HG02885 (cell line): ENCODE measurements around the gene ZNF530.

Experiments used
- ATAC-seq: cut with Tn5 transposase; IDR thresholded peaks from one replicate; pipeline ENCODE4 v1.9.1; 2021; ENCODE audit warnings: mild to moderate bottlenecking; ENCODE audit not compliant: unreplicated experiment, poor library complexity

The ZNF530 gene

DNA sequence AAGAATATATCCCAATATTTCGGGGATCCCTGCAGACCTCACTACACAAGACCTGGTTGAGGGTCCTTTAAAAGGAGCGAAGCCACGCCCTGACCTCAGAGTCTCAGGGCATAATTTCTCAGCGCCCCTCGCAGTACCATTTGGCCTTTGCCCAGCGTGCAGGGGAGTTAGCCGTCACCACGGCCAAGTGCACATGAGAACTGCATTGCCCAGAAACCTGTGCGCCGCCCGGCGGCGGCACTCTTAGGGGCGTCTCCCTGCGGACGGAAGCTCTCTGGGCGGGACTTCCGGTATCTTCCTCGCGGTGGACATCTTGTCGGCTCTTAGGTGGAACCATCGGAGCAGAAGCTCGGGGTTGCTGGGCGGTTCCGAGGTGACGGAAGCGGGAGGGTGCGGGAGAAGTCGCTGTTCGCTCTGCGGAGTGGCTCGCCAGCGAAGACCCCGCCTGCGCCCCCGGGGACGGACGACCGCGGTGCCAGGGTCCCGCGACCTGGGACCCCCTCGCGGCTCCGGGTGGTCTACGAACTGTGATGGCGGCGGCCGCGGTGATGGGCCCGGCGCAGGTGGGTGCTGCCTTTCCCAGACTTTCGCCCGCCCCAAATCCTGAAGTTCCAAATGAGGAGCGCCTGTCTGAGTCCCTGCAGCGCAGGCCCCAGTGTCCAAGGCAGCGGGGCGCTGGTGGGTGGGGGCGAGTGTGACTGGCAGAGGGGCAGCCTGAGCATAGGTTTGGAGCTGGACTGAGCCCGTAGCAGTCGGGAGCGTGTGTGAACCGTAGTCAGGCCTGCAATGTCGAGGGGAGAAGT is 14.5 kb downstream of the ZNF530 start, which contains the start of gene ZNF134:
Gene ZNF134 (plus strand): TSS at position 302 of the 803 bp plus-strand sequence. CDS start 5,227 bp downstream, outside the sequence.
- ATAC-seq = peak; percentile 99

DNA sequence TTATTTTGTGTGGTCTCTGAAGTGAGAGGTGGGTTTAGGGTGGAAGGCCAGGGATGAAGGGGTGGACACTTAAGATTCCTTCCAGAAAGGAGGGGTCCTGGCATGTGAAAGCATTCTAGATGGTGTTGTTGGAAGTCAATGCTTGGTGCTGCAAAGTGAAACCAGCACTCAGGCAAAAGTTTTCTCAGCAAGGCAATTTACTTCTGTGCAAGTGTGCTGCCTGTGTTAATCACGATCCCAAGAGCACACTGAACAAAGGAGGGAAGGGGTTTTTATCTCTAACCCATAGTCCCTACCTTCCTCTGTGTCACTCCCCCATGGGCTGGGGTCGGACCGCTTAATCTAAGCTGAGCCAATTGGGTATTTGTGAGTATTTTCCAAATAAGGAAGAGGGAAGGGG is 15.7 kb downstream of the ZNF530 start:
- ATAC-seq = no peak

DNA sequence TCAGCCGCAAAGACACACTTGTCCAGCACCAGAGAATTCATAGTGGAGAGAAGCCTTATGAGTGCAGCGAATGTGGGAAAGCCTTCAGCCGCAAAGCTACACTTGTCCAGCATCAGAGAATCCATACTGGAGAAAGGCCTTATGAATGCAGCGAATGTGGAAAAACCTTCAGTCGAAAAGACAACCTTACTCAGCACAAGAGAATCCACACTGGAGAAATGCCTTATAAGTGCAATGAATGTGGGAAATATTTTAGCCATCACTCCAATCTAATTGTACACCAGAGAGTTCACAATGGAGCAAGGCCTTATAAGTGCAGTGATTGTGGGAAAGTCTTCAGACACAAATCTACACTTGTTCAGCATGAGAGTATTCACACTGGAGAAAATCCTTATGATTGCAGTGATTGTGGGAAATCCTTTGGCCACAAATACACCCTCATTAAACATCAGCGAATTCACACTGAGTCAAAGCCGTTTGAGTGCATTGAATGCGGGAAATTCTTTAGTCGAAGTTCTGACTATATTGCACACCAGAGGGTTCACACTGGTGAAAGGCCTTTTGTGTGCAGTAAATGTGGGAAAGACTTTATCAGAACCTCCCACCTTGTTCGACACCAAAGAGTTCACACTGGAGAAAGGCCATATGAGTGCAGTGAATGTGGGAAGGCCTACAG is 21.1 kb downstream of the ZNF530 start:
- ATAC-seq = no peak

DNA sequence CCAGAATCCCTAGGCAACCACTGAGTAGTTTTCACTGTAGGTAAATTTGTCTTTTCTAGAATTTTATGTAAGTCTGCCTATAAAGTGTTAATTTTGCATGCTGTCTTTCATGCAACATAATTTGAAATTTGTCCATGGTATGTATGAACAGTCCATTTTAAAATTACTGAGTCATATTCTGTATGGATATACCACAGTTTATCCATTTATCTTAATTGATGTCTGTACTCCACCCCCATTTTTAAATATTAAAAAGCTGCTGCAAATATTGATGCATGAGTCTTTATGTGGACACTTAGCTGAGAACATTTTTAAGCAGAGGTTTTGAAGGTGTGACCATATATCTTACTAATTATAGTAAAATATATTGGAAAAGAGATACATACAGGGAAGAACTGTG is 23.4 kb downstream of the ZNF530 start:
- no peak for ATAC-seq

DNA sequence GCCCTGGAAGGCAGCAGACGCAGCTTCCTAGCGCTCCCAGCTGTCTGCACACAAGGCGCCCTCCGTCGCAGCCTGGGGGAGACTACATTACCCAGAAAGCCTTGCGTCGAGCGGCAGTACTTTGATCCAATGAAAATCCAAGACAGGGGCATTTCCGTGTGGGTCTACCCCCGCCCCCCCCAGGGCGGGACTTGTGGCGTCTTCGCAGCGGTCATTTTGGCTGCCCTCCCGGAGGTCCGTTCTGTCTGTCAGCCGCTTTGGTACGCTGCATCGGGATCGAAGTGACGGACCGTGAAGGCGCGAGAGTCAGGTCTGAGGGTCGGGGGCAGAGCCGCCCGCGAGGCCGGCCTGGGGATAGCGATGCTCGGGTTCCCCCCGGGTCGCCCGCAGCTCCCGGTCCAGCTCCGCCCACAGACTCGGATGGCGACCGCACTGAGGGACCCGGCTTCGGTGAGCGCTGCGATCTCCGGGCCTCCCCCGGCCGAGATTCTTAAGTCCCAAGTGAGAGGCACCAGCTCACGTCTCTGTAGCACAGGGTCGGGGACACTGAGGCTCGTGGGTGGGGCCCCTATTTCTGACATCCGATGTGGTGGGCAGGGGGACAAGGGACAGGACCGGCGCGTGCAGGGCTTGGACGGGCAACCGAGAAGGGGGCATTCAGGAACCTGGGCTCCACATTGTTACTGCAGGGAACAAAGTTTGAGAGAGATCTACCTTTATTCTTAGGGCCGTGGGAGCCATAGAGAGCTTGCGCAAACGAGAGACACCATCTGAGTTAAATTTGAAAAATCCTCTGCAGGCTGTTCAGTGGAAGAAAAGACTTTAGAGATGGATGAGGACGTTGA is 33.5 kb downstream of the ZNF530 start, which contains the start of gene ZNF211:
Gene ZNF211 (plus strand): TSS at position 182 of the 845 bp plus-strand sequence. CDS start 179 bp downstream, at position 361.
- ATAC-seq = peak; percentile 97

DNA sequence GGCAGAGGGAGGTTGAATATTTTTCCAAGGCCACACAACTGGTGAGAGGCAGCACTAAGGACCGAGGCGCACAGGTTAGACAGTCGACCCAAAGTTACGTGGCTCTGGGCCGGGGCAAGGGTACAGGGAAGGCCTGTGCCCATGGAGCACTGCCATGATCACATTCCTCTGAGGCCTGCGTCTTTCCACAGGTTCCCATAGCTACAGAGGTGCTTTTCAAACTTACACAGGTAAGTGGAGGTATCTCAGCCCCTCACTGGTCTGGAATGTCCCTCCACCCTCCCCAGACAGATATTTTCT is 34.1 kb downstream of the ZNF530 start:
- ATAC-seq = no peak

DNA sequence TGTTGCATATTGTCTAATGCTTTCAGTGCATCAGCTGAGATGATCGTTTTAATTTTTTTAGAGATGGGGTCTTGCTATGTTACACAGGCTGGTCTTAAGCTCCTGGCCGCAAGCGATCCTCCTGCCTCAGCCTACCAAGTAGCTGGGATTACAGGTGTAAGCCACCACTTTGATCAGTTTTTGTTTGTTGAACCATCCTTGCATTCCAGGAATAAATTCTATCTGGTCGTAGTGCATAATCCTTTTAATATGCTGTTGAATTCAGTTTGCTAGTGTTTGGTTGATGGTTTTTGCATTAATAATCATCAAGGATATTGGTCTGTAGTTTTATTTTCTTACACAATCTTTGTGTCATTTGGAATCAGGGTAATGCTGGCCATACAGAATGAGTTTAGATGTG is 37.7 kb downstream of the ZNF530 start:
- ATAC-seq = no peak

DNA sequence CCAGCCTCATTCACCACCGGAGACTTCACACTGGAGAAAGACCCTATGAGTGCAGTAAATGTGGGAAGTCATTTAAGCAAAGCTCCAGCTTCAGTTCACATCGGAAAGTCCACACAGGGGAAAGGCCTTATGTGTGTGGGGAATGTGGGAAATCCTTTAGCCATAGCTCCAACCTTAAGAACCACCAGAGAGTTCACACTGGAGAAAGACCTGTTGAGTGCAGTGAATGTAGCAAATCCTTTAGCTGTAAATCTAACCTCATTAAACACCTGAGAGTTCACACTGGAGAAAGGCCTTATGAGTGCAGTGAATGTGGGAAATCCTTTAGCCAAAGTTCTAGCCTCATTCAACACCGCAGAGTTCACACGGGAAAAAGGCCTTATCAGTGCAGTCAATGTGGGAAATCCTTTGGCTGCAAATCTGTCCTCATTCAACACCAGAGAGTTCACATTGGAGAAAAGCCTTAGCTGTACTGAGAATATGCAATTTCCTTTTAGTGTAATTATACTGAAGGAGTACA is 42.1 kb downstream of the ZNF530 start:
- ATAC-seq = no peak

DNA sequence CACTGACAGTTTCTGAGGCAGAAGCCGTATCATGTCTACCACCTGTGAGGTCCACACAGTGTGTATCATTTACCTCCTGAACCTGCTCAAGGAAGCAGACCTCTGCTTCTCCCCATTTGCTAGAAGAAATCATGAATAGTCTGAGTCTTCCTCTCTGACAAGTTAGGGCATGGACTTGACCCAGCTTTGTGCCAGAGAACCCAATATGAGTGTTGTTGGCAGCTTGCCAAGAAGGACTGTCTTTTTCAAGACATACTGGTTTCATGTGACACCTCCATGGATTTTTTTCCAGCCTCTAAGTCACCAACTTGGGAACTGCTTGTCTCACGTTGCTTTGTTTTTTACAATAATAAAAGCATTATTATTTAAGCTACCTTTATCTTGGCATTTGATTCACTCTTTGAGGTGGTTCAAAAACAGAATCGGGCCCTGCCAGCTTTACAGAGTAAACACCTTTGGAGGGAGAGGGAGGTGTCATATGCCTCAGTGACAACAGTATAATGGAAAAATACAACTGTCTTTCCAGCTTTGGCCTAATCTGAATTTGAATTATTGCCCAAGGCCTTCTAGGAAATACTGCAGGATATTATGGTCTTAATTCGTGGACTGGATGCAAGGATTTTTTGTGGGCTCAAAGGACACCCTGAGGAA is 42.8 kb downstream of the ZNF530 start:
- no peak for ATAC-seq

DNA sequence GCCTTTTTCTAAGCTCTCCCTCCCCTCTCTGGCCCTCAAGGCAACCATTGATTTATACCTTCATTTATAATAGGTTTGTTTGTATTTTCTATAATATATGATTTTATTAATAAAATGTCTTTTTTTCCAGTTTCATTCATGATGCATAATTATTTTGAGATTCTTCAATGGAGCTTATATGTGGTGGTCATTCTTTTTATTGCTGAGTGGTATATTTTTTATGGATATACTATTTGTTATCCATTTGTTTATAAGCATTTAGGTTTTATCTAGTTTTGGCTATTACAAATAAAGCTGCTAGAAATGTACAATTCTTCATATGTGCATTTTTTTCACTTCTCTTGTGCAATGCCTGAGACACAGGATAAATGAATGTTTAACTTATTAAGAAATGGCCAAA is 44.0 kb downstream of the ZNF530 start:
- ATAC-seq = no peak

DNA sequence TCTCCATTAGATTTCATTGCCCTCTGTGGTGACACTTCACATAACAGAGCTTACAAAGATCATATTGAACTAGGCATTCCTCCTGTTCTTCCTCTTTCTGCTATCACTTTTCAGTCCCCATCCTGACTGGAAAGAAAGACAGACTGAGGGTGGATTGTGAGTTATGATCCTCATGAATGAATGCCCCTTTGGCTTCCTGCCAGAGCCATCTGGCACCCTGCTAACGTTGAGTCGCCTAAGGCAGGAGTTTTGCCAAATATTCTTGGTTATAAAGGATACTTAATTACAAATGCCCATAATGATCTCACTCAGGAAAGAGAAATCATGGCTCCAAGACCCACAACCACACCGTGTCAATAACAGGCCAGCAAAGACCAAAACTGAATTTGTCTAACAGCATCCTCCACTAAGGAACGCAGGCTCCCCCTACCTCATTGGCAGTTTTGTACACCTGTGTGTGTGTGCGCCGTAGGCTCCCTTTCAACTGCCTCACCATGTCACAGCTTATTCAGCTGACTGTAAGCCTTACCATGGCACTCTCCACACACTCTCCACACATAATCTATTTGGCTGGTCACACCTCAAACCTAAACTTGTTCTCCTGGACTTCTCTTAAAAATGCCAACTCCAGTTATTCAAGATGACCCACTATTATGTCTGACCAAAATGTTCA is 48.8 kb downstream of the ZNF530 start:
- ATAC-seq = no peak

DNA sequence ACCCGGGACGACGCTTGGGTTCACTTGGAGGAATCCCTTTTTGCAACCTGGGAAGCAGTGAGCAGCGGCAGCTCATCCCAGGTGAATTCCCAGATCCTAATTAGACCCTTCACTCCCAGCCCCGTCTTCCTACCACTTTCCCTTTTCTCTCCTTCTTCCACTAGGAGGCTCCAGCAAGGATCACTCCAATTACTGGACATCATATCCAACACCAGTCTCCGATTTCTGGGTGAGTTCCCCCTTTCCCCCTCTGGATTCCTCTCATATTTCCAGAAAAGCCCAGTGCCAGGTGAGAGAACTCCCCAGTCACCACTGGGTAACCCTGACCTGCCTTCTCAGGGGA is 51.9 kb downstream of the ZNF530 start:
- ATAC-seq = no peak

DNA sequence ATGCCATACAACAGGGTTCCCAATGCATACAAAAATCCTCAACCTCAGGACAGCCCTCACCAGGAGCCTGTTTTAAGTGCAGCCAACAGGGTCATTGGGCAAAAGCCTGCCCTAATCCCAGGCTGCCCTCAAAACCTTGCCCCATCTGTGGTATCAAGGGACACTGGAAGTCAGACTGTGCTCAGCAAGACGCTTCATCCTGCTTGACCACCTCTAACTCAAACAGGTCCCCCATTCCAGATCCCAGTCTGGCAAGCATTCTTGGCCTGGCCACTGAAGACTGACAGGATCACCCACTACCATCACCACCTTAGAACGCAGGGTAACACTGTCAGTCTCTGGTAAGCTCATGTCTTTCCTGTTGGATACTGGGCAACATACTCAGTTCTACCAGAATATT is 54.0 kb downstream of the ZNF530 start:
- ATAC-seq = no peak

DNA sequence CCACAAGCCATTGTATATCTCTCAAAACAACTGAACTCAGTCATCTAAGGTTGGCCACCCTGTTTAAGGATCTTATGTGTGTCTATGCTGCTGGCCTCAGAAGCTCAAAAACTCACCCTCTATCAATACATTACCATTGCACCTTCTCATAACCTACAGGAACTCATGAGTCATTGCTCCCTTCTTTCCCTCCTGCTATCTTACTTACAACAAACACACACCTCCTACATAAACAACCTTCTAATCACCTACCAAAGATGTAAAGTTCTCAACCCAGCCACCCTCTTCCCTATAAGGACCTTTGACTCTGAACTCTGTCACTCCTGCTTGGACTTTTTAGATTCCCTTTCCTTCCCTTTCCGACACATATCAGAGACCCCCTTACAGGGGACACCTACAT is 55.8 kb downstream of the ZNF530 start:
- ATAC-seq = no peak

DNA sequence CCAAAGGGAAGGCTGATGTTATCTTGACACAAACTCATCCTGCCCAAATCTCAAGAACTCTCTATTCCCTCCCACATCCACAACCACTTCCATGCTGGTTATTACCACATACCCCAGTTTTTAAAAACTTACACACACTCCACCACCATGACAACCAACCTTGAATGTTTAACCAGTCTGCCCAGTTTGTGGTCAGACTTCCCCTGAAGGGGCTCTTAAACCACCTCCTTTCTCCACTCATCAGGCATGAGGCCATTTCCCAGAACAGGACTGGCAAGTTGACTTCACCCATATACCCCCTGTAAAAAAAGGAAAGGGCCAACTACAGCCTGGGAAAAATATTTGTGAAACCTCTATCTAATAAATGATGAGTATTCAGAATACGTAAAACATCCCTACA is 56.7 kb downstream of the ZNF530 start:
- no peak for ATAC-seq
